SK-MEL-5 (cell line): ENCODE data around the gene HNF1A. TPM values are rescaled to one million over a fixed set of nuclear protein-coding genes. Genes with fewer than 3 reads are reported as not detected.

ENCODE experiments used
- DNase-seq: peaks from one replicate; pipeline ENCODE4 v3.0.0-alpha.2; 2016; ENCODE audit warnings: low read depth, low spot score
- in situ Hi-C: cut with HindIII; loops from 2 replicates; pipeline ENCODE4 v1.10.0; 2016; ENCODE audit warnings: low sequenced_read_pairs, high pct_unique_total_duplicates, low pct_unique_long_range_greater_than_20kb
- total RNA-seq: library from RNA; depleted of rRNA; stranded (reverse); fragments of >200 nt; shearing (Covaris generic); gene quantifications from 2 replicates; pipeline ENCODE4 v1.2.3, GENCODE V29; 2014

The HNF1A gene
- total RNA-seq, 1 experiment from 2014 or later: not detected

- in situ Hi-C loops: no loop called here
- no peak for DNase-seq
These were observed 1.7 kb downstream of the HNF1A start for GRCh38 chr12:120979862-120980696.

GRCh38 chr12:120980800-120981368 lies 2.5 kb downstream of the HNF1A start:
- no peak for DNase-seq
- in situ Hi-C loops: no loop called here

GRCh38 chr12:120981407-120981941 lies 3.1 kb downstream of the HNF1A start:
- peak; percentile 18 for DNase-seq
- in situ Hi-C loops: no loop called here

GRCh38 chr12:120982659-120983058 lies 4.3 kb downstream of the HNF1A start:
- no peak for DNase-seq
- in situ Hi-C loops: no loop called here

GRCh38 chr12:120983759-120984158 lies 5.4 kb downstream of the HNF1A start:
- DNase-seq: no peak

GRCh38 chr12:120984351-120984898 lies 6.1 kb downstream of the HNF1A start:
- no peak for DNase-seq
- in situ Hi-C loops: no loop called here

More at GRCh38 chr12:120983759-120984158, 5.4 kb downstream of the HNF1A start:
- in situ Hi-C loops: no loop called here

- in situ Hi-C loops: no loop called here
- DNase-seq: no peak
These were observed 9.9 kb downstream of the HNF1A start for GRCh38 chr12:120988234-120988633.

- in situ Hi-C loops: no loop called here
- DNase-seq: no peak
These were observed 10.3 kb downstream of the HNF1A start for GRCh38 chr12:120988658-120989057.

- no peak for DNase-seq
- in situ Hi-C loops: no loop called here
These were observed 11.3 kb downstream of the HNF1A start for GRCh38 chr12:120989687-120990086.

- no peak for DNase-seq
- in situ Hi-C loops: no loop called here
These were observed 12.2 kb downstream of the HNF1A start for GRCh38 chr12:120990487-120991055.

GRCh38 chr12:120991965-120992364 lies 13.6 kb downstream of the HNF1A start:
- in situ Hi-C loops: no loop called here
- DNase-seq: no peak

GRCh38 chr12:120992989-120993388 lies 14.6 kb downstream of the HNF1A start:
- DNase-seq: no peak
- in situ Hi-C loops: no loop called here

GRCh38 chr12:120993496-120993895 lies 15.2 kb downstream of the HNF1A start:
- DNase-seq: no peak
- in situ Hi-C loops: no loop called here

- in situ Hi-C loops: no loop called here
- DNase-seq: no peak
These were observed 15.7 kb downstream of the HNF1A start for GRCh38 chr12:120994059-120994458.

- in situ Hi-C loops: no loop called here
- DNase-seq: peak; percentile 48
These were observed 16.4 kb downstream of the HNF1A start for GRCh38 chr12:120994589-120995337.

GRCh38 chr12:120996133-120996746 lies 17.9 kb downstream of the HNF1A start:
- no peak for DNase-seq
- in situ Hi-C loops: no loop called here

- DNase-seq: no peak
- in situ Hi-C loops: no loop called here
These were observed 19.1 kb downstream of the HNF1A start for GRCh38 chr12:120997448-120997847.
